ENCODE data around the gene H2AZ1.
"Not testable (repeated sequence)": the region's sequence is repeated elsewhere in the genome, so short reads cannot be mapped to it uniquely, and the experiment has no call there.

H2AZ1 gene

GRCh38 chr4:99949999-99950912, at the start of gene H2AZ1:
Gene H2AZ1, minus strand, starts transcription at chr4:99950275. Its CDS starts 105 bp downstream, at chr4:99950170.
- DNase-seq = peak; percentile 95 to 100 (median 97)

GRCh38 chr4:99998062-99998867, 48.2 kb upstream of the H2AZ1 start:
- DNase-seq = peak; percentile 7 to 72 (median 39)

- DNase-seq = no peak
Measured at GRCh38 chr4:99991741-99992140, 41.7 kb upstream of the H2AZ1 start.

- no peak for DNase-seq
Measured at GRCh38 chr4:99987681-99988080, 37.6 kb upstream of the H2AZ1 start.

GRCh38 chr4:99986792-99987191, 36.7 kb upstream of the H2AZ1 start:
- no peak for DNase-seq

- no peak for DNase-seq
Measured at GRCh38 chr4:99983289-99983943, 33.3 kb upstream of the H2AZ1 start.

- no peak for DNase-seq
Measured at GRCh38 chr4:99979872-99980271, 29.8 kb upstream of the H2AZ1 start.

- DNase-seq = no peak
Measured at GRCh38 chr4:99971453-99972111, 21.5 kb upstream of the H2AZ1 start.

GRCh38 chr4:99968330-99968729, 18.3 kb upstream of the H2AZ1 start:
- DNase-seq = no peak

- no peak for DNase-seq
Measured at GRCh38 chr4:99966692-99967091, 16.6 kb upstream of the H2AZ1 start.

- no peak for DNase-seq
Measured at GRCh38 chr4:99965674-99966350, 15.7 kb upstream of the H2AZ1 start.

- no peak for DNase-seq
Measured at GRCh38 chr4:99965173-99965572, 15.1 kb upstream of the H2AZ1 start.

GRCh38 chr4:99961711-99962110, 11.6 kb upstream of the H2AZ1 start:
- no peak for DNase-seq

GRCh38 chr4:99960648-99961047, 10.6 kb upstream of the H2AZ1 start:
- DNase-seq = no peak

GRCh38 chr4:99958207-99958606, 8.1 kb upstream of the H2AZ1 start:
- not testable (repeated sequence) for DNase-seq

GRCh38 chr4:99950913-99951254, 809 bp upstream of the H2AZ1 start:
- DNase-seq = no peak

- peak; percentile 85 to 97 (median 90) for DNase-seq
Measured at GRCh38 chr4:99949034-99949998, 759 bp downstream of the H2AZ1 start.

GRCh38 chr4:99947608-99948007, 2.5 kb downstream of the H2AZ1 start:
- peak in 1 of 3 experiments; percentile 25 for DNase-seq

- no peak for DNase-seq
Measured at GRCh38 chr4:99947190-99947578, 2.9 kb downstream of the H2AZ1 start.

GRCh38 chr4:99946356-99947189, 3.5 kb downstream of the H2AZ1 start, which contains the start of gene DNAJB14:
Gene DNAJB14, minus strand, starts transcription at chr4:99946618. Its CDS starts 47 bp downstream, at chr4:99946571.
- peak; percentile 54 to 77 (median 76) for DNase-seq
